Right ventricle myocardium inferior (tissue), 1 donor: Measurements from ENCODE around the gene HLA-C. TPM values are rescaled to one million over a fixed set of nuclear protein-coding genes. Genes with fewer than 3 reads are reported as not detected.
A peak's percentile ranks its signal among the peaks of the same experiment; 100 is the strongest.
"Not testable (repeated sequence)": the region's sequence is repeated elsewhere in the genome, so short reads cannot be mapped to it uniquely, and the experiment has no call there.

Experiments used
- ATAC-seq: fragments of 200-7000 bp; cut with Tn5 transposase; one replicate; pipeline ENCODE4 v1.9.1; 2020; ENCODE audit warnings: mild to moderate bottlenecking, moderate library complexity
- DNase-seq: peaks from one replicate; pipeline ENCODE4 v3.0.0; 2021; ENCODE audit errors: missing footprints
- intact Hi-C: fragments of 100-400 bp; cut with DNase I; formaldehyde crosslinking; loops from one replicate; pipeline ENCODE4 v1.11.0; 2022
- long read RNA-seq: library from polyadenylated mRNA; unstranded; transcript quantifications from one replicate; pipeline ENCODE4 v2.0.0, GENCODE V29; 2021
- total RNA-seq: library from RNA; stranded (reverse); fragmentation: NEBNext Ultra II Directional; extraction: Animal tissue kit (Norgen Biotek cat#: 25700); gene quantifications from one replicate; pipeline ENCODE4 v1.2.1, GENCODE V29; 2021
- donor health status: DM: no; HTN: yes; CAD: no; lungs with severe emphysema.

HLA-C gene
- 185 TPM for total RNA-seq
- long read RNA-seq, transcript HLA-C-203 (8 exons, 1,554 nt): minor isoform, 9 of 393 reads
- long read RNA-seq, transcript HLA-C-201 (8 exons, 1,536 nt): major isoform, 332 of 393 reads
- long read RNA-seq, transcript HLA-C-208 (6 exons, 1,880 nt): minor isoform, 13 of 393 reads
- long read RNA-seq, partial matches to known transcripts: 21 of 393 reads
- long read RNA-seq, other reads (novel, unspliced or antisense): 18 of 393 reads

- peak; percentile 99 for ATAC-seq
- intact Hi-C loops: loop anchor here (2.0 kb wide), 2 partner anchors 73 to 87 kb away; no protein-coding TSS in a partner anchor
- peak; percentile 89 for DNase-seq
Observed at GRCh38 chr6:31271641-31272357, at the start of gene HLA-C. Gene HLA-C, minus strand, starts transcription at chr6:31272092. Its CDS starts 21 bp downstream, at chr6:31272071.

GRCh38 chr6:31321005-31321707, 49.3 kb upstream of the HLA-C start:
- no peak for DNase-seq
- ATAC-seq: no peak
- intact Hi-C loops: no loop called here

DNA sequence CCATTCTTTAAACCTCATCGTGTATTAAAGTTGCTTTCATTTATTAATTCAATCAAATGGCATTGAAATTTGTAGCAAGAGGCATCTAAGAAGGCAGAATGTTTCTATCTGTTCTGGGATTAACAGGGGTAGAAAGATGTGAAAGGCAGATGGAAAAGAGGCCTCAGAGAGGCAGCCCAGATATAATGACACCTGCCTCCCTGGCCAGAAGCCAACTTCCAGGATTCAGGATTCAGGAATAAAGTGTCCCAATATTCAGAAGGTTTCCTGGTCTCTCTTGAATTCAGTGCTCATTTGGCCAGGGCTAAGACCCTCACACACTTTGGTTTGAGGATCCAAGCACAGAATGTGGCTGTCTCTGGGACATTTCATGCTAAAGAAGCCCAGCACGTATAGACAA, 45.1 kb upstream of the HLA-C start:
- DNase-seq (no peak), ATAC-seq (no peak)
- intact Hi-C loops: no loop called here

DNA sequence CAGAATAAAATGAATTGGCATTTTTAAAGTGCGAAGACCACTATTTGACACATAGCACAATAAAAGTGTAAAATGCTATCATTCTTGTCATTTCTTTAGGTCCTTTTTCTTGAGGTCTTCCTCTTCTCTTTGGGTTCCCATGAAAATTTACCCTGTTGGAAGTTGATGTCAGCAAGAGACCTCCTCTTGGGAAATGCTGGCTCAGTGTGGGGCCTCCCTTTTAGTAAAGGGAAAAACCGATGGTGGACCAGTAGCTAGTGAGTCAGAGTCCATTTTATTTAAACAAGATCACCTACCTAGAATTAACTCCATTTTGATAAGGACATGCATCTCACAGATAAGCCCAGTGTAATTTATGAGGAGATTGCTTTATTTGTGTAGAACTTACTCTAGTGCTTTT, 37.7 kb upstream of the HLA-C start:
- intact Hi-C loops: no loop called here
- no peak for DNase-seq
- ATAC-seq: no peak

DNA sequence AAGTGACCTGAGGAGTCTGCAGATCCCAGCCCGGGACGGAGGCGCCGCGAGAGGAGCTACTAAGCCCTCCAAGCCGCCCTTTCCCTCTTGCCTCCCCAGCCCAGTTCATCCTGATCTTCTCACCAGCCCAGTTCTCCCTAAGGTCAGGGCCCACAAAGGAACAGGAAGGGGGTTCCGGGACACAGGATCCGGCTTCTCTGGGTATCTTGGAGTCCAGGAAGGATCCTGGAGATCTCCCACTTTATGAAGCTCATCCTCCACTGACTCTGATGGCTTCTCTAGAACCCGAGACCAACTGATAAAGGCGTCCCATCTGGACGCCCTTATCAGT, 36.9 kb upstream of the HLA-C start:
- DNase-seq (no peak), ATAC-seq (peak; percentile 23)
- intact Hi-C loops: no loop called here

DNA sequence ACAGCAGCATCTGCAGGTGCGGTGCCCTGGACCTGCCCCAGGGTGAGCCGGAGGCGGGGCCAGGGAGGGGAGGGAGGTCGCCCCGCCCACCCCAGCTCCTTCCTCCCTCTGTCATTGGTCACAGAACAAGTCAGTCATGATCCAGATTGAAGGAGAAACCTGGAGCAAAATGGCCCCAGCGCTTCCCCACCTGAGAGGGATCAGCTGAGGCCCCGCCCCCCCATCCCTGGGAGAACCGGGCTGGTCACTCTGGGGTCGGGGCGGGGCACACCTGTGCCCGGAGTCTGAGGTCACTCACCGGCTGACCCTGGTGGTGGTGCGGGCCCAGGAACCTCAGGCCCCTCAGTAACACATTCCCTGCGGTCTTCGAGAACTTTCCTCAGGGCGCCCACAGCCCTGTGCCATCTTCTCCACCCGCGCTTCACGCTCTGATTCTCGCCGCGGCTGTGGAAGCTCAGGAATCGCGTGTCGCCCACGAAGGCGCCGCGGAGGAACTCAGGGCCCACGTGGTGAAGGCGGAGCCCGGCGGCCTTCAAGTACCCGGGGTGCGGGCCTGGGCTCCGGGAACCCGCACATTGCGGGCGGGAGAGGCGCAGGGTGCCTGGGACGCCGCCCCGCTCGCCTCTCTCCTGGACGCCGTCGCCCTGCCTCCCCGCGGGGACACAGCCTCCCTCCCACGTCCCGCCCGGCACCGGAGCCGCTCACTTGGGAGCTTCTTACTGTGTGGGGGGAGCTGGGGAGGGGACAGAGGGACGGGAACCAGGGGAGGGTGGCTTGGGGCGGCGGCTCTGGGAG, 36.4 kb upstream of the HLA-C start:
- intact Hi-C loops: no loop called here
- peak; percentile 78 for DNase-seq
- ATAC-seq: peak; percentile 31

DNA sequence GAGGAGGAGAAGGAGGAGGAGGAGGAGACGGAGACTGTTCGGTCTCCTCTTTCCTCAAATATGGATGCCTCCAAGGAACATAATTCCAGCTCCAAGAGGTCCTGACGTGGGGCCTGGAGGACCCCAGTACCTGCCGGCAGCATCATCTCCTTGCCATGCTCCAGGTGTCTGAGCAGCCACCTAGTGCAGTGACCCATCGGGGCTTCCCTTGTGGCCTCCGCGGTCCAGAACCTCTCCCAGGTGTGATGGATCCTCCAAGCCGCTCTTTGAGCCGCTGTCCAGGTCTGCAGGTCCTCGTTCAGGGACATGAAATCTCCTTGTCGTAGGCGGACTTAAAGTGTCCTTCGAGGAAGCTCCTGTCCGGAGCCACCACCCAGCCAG, 35.8 kb upstream of the HLA-C start:
- intact Hi-C loops: no loop called here
- DNase-seq: peak; percentile 18
- ATAC-seq: no peak

DNA sequence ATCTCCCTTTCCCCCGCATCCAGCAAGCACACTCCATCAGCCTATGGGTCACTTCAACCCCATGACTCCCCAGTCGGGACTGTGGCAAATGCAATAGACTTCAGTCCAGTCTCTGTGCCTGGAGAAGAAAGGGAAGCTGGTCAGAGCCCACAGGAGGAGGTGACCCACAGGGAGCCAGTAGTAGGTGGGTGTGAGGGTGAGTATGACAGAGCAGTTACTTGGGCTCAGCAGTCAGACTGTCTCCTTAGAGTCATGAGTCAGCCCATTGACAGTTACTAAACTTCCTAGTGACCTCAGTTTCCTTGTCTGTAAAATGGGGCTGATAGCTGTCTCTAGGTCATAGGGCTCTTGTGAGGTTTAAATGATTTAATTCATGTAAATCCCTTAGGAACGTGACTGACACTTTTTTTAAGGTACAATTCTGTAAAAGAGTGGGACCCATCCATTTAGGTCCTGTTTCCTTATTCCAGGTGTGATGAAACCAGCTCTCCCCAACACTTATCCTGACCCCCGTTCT, 33.9 kb upstream of the HLA-C start:
- DNase-seq (no peak), ATAC-seq (no peak)
- intact Hi-C loops: no loop called here

DNA sequence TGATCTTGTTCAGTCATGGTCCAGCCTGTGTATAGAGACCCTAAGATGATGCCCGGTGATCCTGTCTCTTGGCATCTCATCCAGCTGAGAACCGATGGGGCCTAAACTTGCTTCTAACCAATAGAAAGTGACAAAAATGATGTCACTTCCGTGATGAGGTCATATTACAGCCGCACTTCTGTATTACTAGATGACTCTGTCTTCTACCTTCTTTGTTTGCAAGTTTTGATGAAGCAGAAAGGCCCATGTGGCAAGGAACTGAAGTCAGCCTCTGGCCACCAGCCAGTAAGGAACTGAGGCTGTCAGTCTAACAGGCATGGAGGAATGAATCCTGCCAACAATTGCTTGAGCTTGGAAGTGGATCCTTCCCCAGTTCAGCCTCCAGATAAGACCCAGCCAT, 32.8 kb upstream of the HLA-C start:
- ATAC-seq: no peak
- intact Hi-C loops: no loop called here
- no peak for DNase-seq

DNA sequence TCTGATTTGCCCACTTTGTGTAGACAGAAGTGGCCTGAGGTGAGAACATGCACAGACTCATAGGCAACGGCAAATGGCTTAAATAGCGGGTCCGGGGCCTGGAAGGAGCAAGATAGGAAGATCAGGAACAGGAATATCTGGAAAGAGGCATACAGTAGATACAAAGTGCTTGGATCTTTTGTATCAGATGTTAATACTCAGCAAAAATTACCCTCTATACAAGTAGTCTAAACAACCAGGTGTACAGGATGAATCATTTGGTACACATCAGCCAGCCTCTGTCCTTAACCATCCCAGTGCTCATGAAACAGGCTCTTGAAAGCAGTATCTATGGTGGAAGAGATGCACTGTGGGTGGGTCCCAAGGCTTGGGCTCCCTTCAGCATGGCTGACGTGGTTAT, 28.9 kb upstream of the HLA-C start:
- intact Hi-C loops: no loop called here
- DNase-seq: no peak
- no peak for ATAC-seq

- ATAC-seq (no peak), DNase-seq (no peak)
- intact Hi-C loops: no loop called here
Observed at GRCh38 chr6:31299947-31300346, 28.1 kb upstream of the HLA-C start.

GRCh38 chr6:31299511-31299910, 27.6 kb upstream of the HLA-C start:
- ATAC-seq: no peak
- intact Hi-C loops: no loop called here
- DNase-seq: no peak

GRCh38 chr6:31294056-31294455, 22.2 kb upstream of the HLA-C start:
- DNase-seq (no peak), ATAC-seq (no peak)
- intact Hi-C loops: no loop called here

DNA sequence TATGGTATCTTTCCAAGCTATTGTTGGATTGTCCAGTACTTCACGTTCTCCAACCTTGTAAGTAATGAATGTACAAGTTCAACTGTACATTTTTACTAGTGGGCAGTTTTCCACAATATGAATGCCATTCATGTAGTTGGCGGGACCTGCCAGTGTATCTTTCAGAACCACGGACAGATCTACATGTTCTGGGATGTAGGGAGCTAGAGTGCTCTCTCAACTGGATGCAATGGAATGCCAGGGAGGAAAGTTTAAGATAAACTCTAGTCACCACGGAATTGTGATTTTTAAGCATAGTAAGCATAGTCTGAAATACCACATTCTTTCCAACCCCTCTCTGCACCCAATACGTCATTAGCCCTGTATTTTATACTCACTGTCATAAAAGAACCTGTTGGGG, 21.5 kb upstream of the HLA-C start:
- intact Hi-C loops: no loop called here
- ATAC-seq (no peak), DNase-seq (no peak)

- intact Hi-C loops: no loop called here
- ATAC-seq: no peak
- no peak for DNase-seq
Observed at GRCh38 chr6:31289788-31290187, 17.9 kb upstream of the HLA-C start.

DNA sequence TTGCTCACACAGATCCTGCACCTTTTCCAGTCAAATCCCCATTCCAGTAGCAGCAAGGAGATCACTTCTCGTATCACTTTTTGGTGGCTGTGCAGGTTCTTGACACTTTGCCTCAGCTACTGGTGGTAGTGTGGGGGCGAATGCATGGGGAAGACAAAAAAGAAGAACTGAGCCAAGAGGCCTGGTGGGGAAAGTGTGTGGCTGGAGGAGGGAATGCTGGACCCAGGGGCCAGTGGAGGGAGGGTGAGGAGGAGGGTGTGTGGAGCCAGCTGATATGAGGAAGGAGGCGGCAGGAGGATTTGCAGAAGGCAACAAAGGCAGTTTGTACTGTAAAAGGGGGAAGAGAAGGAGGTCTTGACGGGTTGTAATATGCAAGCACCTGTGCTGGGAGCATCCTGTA, 15.7 kb upstream of the HLA-C start:
- intact Hi-C loops: no loop called here
- peak; percentile 15 for DNase-seq
- no peak for ATAC-seq

DNA sequence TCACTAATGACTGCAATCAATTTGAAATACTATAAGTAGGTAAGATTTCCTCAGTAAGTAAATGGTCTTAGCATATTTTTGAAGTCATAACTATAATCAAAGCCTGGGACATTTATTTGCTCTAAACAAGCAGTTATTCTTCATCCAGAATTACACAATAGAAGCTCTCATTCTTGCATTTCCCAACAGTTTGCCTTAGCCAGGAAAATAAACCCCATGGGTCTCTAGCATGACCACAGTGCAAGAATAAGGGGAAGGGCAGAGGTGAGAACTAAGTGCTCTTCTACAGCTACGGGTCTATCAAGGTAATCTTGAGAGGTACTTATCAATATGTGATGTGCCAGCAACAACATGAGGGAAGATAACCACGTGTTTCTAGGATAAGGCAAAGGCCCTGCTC, 14.1 kb upstream of the HLA-C start:
- DNase-seq (no peak), ATAC-seq (peak; percentile 80)
- intact Hi-C loops: no loop called here

GRCh38 chr6:31285486-31285885, 13.6 kb upstream of the HLA-C start:
- no peak for ATAC-seq
- intact Hi-C loops: no loop called here
- DNase-seq: no peak

- DNase-seq, ATAC-seq, intact Hi-C loops: not testable (repeated sequence)
Observed at GRCh38 chr6:31279647-31280046, 7.8 kb upstream of the HLA-C start.
